Muscle layer of duodenum (tissue), 2 donors: Measurements from ENCODE around the gene TAS1R3.

ENCODE experiments used
- H3K27ac ChIP-seq: one replicate; pipeline ENCODE4 v1.7.0; 2013; ENCODE audit warnings: mild to moderate bottlenecking, low read length
- H3K27me3 ChIP-seq: one replicate; pipeline ENCODE4 v1.7.0; 2013; ENCODE audit warnings: low read depth, mild to moderate bottlenecking, control low read depth, low read length
- H3K36me3 ChIP-seq, 2 donors: one replicate each; pipeline ENCODE4 v1.7.0; 2013; ENCODE audit warnings: low read length in 2 of 2, control low read depth in 1 of 2, mild to moderate bottlenecking in 1 of 2; ENCODE audit not compliant: insufficient read depth in 2 of 2, control insufficient read depth in 1 of 2
- H3K4me1 ChIP-seq, 2 donors: one replicate each; pipeline ENCODE4 v1.7.0; 2013; ENCODE audit warnings: low read length in 2 of 2, mild to moderate bottlenecking in 2 of 2, control low read depth in 1 of 2, moderate library complexity in 1 of 2; ENCODE audit not compliant: insufficient read depth in 2 of 2, control insufficient read depth in 1 of 2
- H3K4me3 ChIP-seq, 2 donors: one replicate each; pipeline ENCODE4 v1.7.0; 2013; ENCODE audit warnings: low read length in 2 of 2, low read depth in 1 of 2, mild to moderate bottlenecking in 1 of 2
- H3K9me3 ChIP-seq, 2 donors: one replicate each; pipeline ENCODE4 v1.7.0; 2013; ENCODE audit warnings: low read length in 2 of 2, control low read depth in 1 of 2, mild to moderate bottlenecking in 1 of 2; ENCODE audit not compliant: control insufficient read depth in 1 of 2
- donor health status: healthy.

TAS1R3 gene

GRCh38 chr1:1345384-1345783, 14.3 kb downstream of the TAS1R3 start:
- Histone ChIP-seq H3K27me3 (no peaks in the 10 kb centered on the region), H3K4me3 (no peak overlapping the region), H3K9me3 (no peaks in the 10 kb centered on the region), H3K27ac (no peak overlapping the region), H3K4me1 (peaks cover 9 to 40% of the 10 kb centered on the region in 2 donors), H3K36me3 (peaks cover 3 to 15% of the 10 kb centered on the region in 2 donors)

GRCh38 chr1:1345860-1346500, 14.9 kb downstream of the TAS1R3 start:
- peaks cover 9 to 40% of the 10 kb centered on the region in 2 donors for H3K4me1 ChIP-seq
- H3K4me3 ChIP-seq = peak overlapping the region in 1 of 2 donors; percentile 17
- no peaks in the 10 kb centered on the region for H3K9me3 ChIP-seq
- H3K36me3 ChIP-seq = peaks cover 0 to 14% of the 10 kb centered on the region in 2 donors
- no peak overlapping the region for H3K27ac ChIP-seq
- no peaks in the 10 kb centered on the region for H3K27me3 ChIP-seq

- Histone ChIP-seq H3K4me1 (peaks cover 9 to 42% of the 10 kb centered on the region in 2 donors), H3K4me3 (peak overlapping the region in 1 of 2 donors; percentile 17), H3K36me3 (peaks cover 0 to 10% of the 10 kb centered on the region in 2 donors), H3K9me3 (no peaks in the 10 kb centered on the region), H3K27me3 (no peaks in the 10 kb centered on the region), H3K27ac (no peak overlapping the region)
Measured at GRCh38 chr1:1346501-1346890, 15.4 kb downstream of the TAS1R3 start.

GRCh38 chr1:1347026-1347595, 16.0 kb downstream of the TAS1R3 start:
- peak overlapping the region; percentile 61 to 73 for H3K4me3 ChIP-seq
- peaks cover 0 to 4% of the 10 kb centered on the region in 2 donors for H3K36me3 ChIP-seq
- H3K27me3 ChIP-seq = no peaks in the 10 kb centered on the region
- H3K4me1 ChIP-seq = peaks cover 9 to 48% of the 10 kb centered on the region in 2 donors
- H3K9me3 ChIP-seq = no peaks in the 10 kb centered on the region
- no peak overlapping the region for H3K27ac ChIP-seq

GRCh38 chr1:1347663-1348419, 16.8 kb downstream of the TAS1R3 start:
- Histone ChIP-seq H3K4me3 (peak overlapping the region; percentile 61 to 73), H3K27ac (peak overlapping the region; percentile 51), H3K4me1 (peaks cover 9 to 56% of the 10 kb centered on the region in 2 donors), H3K9me3 (no peaks in the 10 kb centered on the region), H3K36me3 (no peaks in the 10 kb centered on the region), H3K27me3 (peaks cover 5% of the 10 kb centered on the region)

GRCh38 chr1:1348420-1349255, 17.6 kb downstream of the TAS1R3 start:
- Histone ChIP-seq H3K36me3 (peaks cover 0 to 4% of the 10 kb centered on the region in 2 donors), H3K9me3 (no peaks in the 10 kb centered on the region), H3K4me1 (peaks cover 9 to 64% of the 10 kb centered on the region in 2 donors), H3K27me3 (peaks cover 7% of the 10 kb centered on the region), H3K4me3 (peak overlapping the region; percentile 61 to 73), H3K27ac (peak overlapping the region; percentile 51)

GRCh38 chr1:1349256-1350012, 18.4 kb downstream of the TAS1R3 start, which contains the start of gene DVL1:
Gene DVL1 (minus strand): TSS chr1:1349418. CDS start chr1:1349065, 353 bp downstream.
- H3K4me1 ChIP-seq = peaks cover 9 to 72% of the 10 kb centered on the region in 2 donors
- peaks cover 7% of the 10 kb centered on the region for H3K27me3 ChIP-seq
- H3K36me3 ChIP-seq = peaks cover 0 to 8% of the 10 kb centered on the region in 2 donors
- peak within 1 kb of the TSS; percentile 51 for H3K27ac ChIP-seq
- H3K9me3 ChIP-seq = no peaks in the 10 kb centered on the region
- H3K4me3 ChIP-seq = peak within 1 kb of the TSS; percentile 61 to 73

GRCh38 chr1:1351511-1352427, 20.7 kb downstream of the TAS1R3 start:
- Histone ChIP-seq H3K4me3 (peak overlapping the region in 1 of 2 donors; percentile 24), H3K4me1 (peaks cover 7 to 68% of the 10 kb centered on the region in 2 donors), H3K27ac (no peak overlapping the region)

GRCh38 chr1:1352786-1353388, 21.8 kb downstream of the TAS1R3 start:
- Histone ChIP-seq H3K27ac (no peak overlapping the region), H3K4me3 (no peak overlapping the region), H3K4me1 (peaks cover 0 to 60% of the 10 kb centered on the region in 2 donors), H3K36me3 (peaks cover 0 to 9% of the 10 kb centered on the region in 2 donors), H3K9me3 (no peaks in the 10 kb centered on the region), H3K27me3 (peaks cover 7% of the 10 kb centered on the region)

More at GRCh38 chr1:1351511-1352427, 20.7 kb downstream of the TAS1R3 start:
- no peaks in the 10 kb centered on the region for H3K9me3 ChIP-seq
- peaks cover 0 to 9% of the 10 kb centered on the region in 2 donors for H3K36me3 ChIP-seq
- peaks cover 7% of the 10 kb centered on the region for H3K27me3 ChIP-seq
